Right lobe of liver (tissue), 6 donors: ENCODE results near the gene CDK5. TPM values are rescaled to one million over a fixed set of nuclear protein-coding genes. Genes with fewer than 3 reads are reported as not detected.

ENCODE experiments used
- ATAC-seq, 4 donors: fragments of 200-7000 bp; cut with Tn5 transposase; one replicate each; pipeline ENCODE4 v1.9.1; 2020; ENCODE audit warnings: mild to moderate bottlenecking in 4 of 4, moderate library complexity in 4 of 4
- DNase-seq, 3 donors: peaks; one replicate each; pipeline ENCODE4 v3.0.0-alpha.2; 2020
- H3K27ac ChIP-seq, 3 donors: fragments of 200-600 bp; one replicate each; pipeline ENCODE4 v1.8.0; 2022
- H3K27me3 ChIP-seq, 2 donors: fragments of 200-600 bp; one replicate each; pipeline ENCODE4 v1.8.0; 2022
- H3K36me3 ChIP-seq, 4 donors: fragments of 200-600 bp; sonication (generic) in 1 of 4; one replicate each; pipeline versions ENCODE4 v1.5.1 to v1.8.0; 2017 to 2022; ENCODE audit warnings: control low read depth in 1 of 4
- H3K4me1 ChIP-seq, 4 donors: fragments of 200-600 bp; sonication (generic) in 1 of 4; one replicate each; pipeline versions ENCODE4 v1.5.1 to v1.8.0; 2017 to 2022; ENCODE audit warnings: control low read depth in 1 of 4
- H3K4me3 ChIP-seq, 3 donors: fragments of 200-600 bp; one replicate each; pipeline ENCODE4 v1.8.0; 2022
- H3K9me3 ChIP-seq, 4 donors: fragments of 200-600 bp; sonication (generic) in 1 of 4; one replicate each; pipeline versions ENCODE4 v1.5.1 to v1.8.0; 2017 to 2022; ENCODE audit warnings: control low read depth in 1 of 4
- POLR2A ChIP-seq: fragments of 450-650 bp; IDR thresholded peaks from one replicate; pipeline ENCODE4 v1.6.1; 2017; ENCODE audit warnings: antibody characterized with exemption, mild to moderate bottlenecking
- WGBS: methylation state at CpG from one replicate; pipeline ENCODE4 v1.1.6; 2018; ENCODE audit warnings: low coverage, low lambda C conversion rate; ENCODE audit not compliant: insufficient coverage; ENCODE audit errors: missing lambda C conversion rate; 5-methylcytosine and 5-hydroxymethylcytosine counted together
- intact Hi-C, 2 donors: fragments of 100-400 bp; cut with DNase I; formaldehyde crosslinking; loops; one replicate each; pipeline versions ENCODE4 v1.11.2 to v1.14.1; 2022
- total RNA-seq, 6 experiments: library from RNA; depleted of rRNA in 2 of 6; stranded (reverse); fragments of >200 nt in 2 of 6; fragmentation: NEBNext Ultra II Directional in 3 of 6; extraction: Animal tissue kit (Norgen Biotek cat#: 25700) in 3 of 6; gene quantifications; one replicate each; pipeline versions ENCODE4 v1.1.0 to v1.2.4, GENCODE V29; 2016 to 2023
- TF ChIP-seq, protein P1 (sequence below), 4 donors: fragments of 200-600 bp in 3 of 4; fragments of 450-650 bp in 1 of 4; IDR thresholded peaks; one replicate each; pipeline versions ENCODE4 v1.5.1 to v1.8.0; 2016 to 2022; ENCODE audit warnings: antibody characterized with exemption in 4 of 4, mild to moderate bottlenecking in 2 of 4
- donor health status: DM: no; HTN: yes; CAD: no.
- donor health status: DM: no; HTN: no; CAD: no.
- donor health status: DM: no; HTN: no; CAD: no.
- donor health status: DM: no; HTN: yes; CAD: no.
- donor health status: DM: no; HTN: yes; CAD: no.

CDK5 gene
- total RNA-seq, 6 experiments from 2014 or later, result 5.0 to 9.6 (median 6.1) TPM

GRCh38 chr7:151075662-151075971 lies 17.9 kb upstream of the CDK5 start:
- no peak overlapping the region for H3K27ac ChIP-seq
- no peaks in the 10 kb centered on the region for H3K27me3 ChIP-seq
- ATAC-seq (no peak), DNase-seq (no peak)
- no peaks in the 10 kb centered on the region for H3K9me3 ChIP-seq
- TF ChIP-seq, protein P1, sequence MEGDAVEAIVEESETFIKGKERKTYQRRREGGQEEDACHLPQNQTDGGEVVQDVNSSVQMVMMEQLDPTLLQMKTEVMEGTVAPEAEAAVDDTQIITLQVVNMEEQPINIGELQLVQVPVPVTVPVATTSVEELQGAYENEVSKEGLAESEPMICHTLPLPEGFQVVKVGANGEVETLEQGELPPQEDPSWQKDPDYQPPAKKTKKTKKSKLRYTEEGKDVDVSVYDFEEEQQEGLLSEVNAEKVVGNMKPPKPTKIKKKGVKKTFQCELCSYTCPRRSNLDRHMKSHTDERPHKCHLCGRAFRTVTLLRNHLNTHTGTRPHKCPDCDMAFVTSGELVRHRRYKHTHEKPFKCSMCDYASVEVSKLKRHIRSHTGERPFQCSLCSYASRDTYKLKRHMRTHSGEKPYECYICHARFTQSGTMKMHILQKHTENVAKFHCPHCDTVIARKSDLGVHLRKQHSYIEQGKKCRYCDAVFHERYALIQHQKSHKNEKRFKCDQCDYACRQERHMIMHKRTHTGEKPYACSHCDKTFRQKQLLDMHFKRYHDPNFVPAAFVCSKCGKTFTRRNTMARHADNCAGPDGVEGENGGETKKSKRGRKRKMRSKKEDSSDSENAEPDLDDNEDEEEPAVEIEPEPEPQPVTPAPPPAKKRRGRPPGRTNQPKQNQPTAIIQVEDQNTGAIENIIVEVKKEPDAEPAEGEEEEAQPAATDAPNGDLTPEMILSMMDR (IDR thresholded peaks at IDR 0.05), result no peak
- no peak for TF ChIP-seq POLR2A
- H3K4me3 ChIP-seq, result no peak overlapping the region
- 79% methylated on average over 3 of the region's 7 CpGs for WGBS
- H3K36me3 ChIP-seq, result peaks cover 0 to 53% (median 28%) of the 10 kb centered on the region in 4 donors
- H3K4me1 ChIP-seq, result peaks cover 0 to 12% (median 5%) of the 10 kb centered on the region in 4 donors
- intact Hi-C loops, result no loop called here

- peaks cover 0 to 58% (median 31%) of the 10 kb centered on the region in 4 donors for H3K36me3 ChIP-seq
- DNase-seq, result no peak
- H3K9me3 ChIP-seq, result no peaks in the 10 kb centered on the region
- no peak for TF ChIP-seq POLR2A
- TF ChIP-seq, protein P1 (IDR thresholded peaks at IDR 0.05), result no peak
- no peak for ATAC-seq
- no CpG with 5 or more reads among the region's 26 CpGs for WGBS
- peaks cover 0 to 11% (median 4%) of the 10 kb centered on the region in 4 donors for H3K4me1 ChIP-seq
- H3K27me3 ChIP-seq, result no peaks in the 10 kb centered on the region
- no peak overlapping the region for H3K27ac ChIP-seq
- no peak overlapping the region for H3K4me3 ChIP-seq
- intact Hi-C loops, result no loop called here
These were observed 17.3 kb upstream of the CDK5 start for GRCh38 chr7:151074817-151075661.

- intact Hi-C loops, result no loop called here
- peaks cover 0 to under 1% (median 0%) of the 10 kb centered on the region in 4 donors for H3K4me1 ChIP-seq
- no CpG with 5 or more reads among the region's 17 CpGs for WGBS
- H3K9me3 ChIP-seq, result no peaks in the 10 kb centered on the region
- TF ChIP-seq, protein P1 (IDR thresholded peaks at IDR 0.05), result no peak
- no peak for TF ChIP-seq POLR2A
- no peaks in the 10 kb centered on the region for H3K27me3 ChIP-seq
- no peak overlapping the region for H3K27ac ChIP-seq
- peaks cover 0 to 69% (median 34%) of the 10 kb centered on the region in 4 donors for H3K36me3 ChIP-seq
- H3K4me3 ChIP-seq, result no peak overlapping the region
- DNase-seq (no peak), ATAC-seq (no peak)
These were observed 16.3 kb upstream of the CDK5 start for GRCh38 chr7:151073990-151074389.

DNA sequence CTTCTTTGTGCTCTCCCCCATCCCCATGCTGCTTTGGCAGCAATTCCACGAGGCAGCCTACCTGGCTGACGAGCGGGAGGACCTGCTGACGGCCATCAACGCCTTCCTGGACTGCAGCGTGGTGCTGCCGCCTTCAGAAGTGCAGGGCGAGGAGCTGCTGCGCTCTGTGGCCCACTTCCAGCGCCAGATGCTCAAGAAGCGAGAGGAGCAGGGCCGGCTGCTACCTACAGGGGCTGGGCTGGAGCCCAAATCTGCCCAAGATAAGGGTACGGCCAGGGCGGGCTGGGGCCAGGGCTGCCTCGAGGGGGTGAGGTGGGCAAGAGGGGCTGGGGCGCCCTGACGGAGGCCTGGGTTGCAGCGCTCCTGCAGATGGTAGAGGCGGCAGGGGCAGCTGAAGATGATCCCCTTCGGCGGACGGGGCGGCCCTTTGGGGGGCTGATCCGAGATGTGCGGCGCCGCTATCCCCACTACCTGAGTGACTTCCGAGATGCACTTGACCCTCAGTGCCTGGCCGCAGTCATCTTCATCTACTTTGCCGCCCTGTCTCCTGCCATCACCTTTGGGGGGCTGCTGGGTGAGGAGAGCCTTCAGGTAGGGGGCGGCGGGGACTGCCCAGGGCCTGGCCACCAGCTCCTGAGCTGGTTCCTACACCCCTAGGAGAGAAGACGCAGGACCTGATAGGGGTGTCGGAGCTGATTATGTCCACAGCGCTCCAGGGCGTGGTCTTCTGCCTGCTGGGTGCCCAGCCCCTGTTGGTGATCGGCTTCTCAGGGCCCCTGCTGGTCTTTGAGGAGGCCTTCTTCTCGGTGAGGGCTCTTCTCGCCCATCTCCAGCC lies 13.6 kb upstream of the CDK5 start:
- ATAC-seq, result no peak
- no peaks in the 10 kb centered on the region for H3K9me3 ChIP-seq
- TF ChIP-seq, protein P1 (IDR thresholded peaks at IDR 0.05), result no peak
- no peak for TF ChIP-seq POLR2A
- DNase-seq, result peak in 1 of 3 donors; percentile 17
- no peak overlapping the region for H3K27ac ChIP-seq
- H3K27me3 ChIP-seq, result no peaks in the 10 kb centered on the region
- peaks cover 0 to 96% (median 48%) of the 10 kb centered on the region in 4 donors for H3K36me3 ChIP-seq
- no peak overlapping the region for H3K4me3 ChIP-seq
- 85% methylated on average over 5 of the region's 39 CpGs for WGBS
- intact Hi-C loops, result no loop called here
- H3K4me1 ChIP-seq, result no peaks in the 10 kb centered on the region
